ENCODE measurements around the gene TUBG1. TPM values are rescaled to one million over a fixed set of nuclear protein-coding genes. Genes with fewer than 3 reads are reported as not detected.

Gene TUBG1
- total and polyA plus RNA-seq, 9 of the 15 experiments (the other 6 are each of a cell fraction or from before 2014, with no cell fraction given), result 33.1 to 147 (median 66.0) TPM

GRCh38 chr17:42577532-42578281 is 31.8 kb upstream of the TUBG1 start, which contains the start of gene PSMC3IP (continued):
- TF ChIP-seq AFF1 (IDR thresholded peaks at IDR 0.05; ENCODE audit: low read depth in 1 of 2, partially characterized antibody in 2 of 2) (no peak), HDAC2 (IDR thresholded peaks at IDR 0.05) (peak; percentile 75; the same call in 1 of the 2 replicates), ZNF76 (CRISPR knock-in tag; IDR thresholded peaks at IDR 0.05; ENCODE audit: borderline replicate concordance) (no peak), PHF20 (IDR thresholded peaks at IDR 0.05; ENCODE audit: partially characterized antibody) (peak; percentile 69), ATF1 (CRISPR knock-in tag; IDR thresholded peaks at IDR 0.05) (no peak), ATF1 (tag; IDR thresholded peaks at IDR 0.05) (peak; percentile 65), HDAC8 (tag; IDR thresholded peaks at IDR 0.05) (0 out of 2 replicates have a peak, but pooled peaks have one; percentile 15), ATF3 (IDR thresholded peaks at IDR 0.05) (no peak), ATF3 (CRISPR knock-in tag; conservative IDR thresholded peaks at IDR 0.05) (no peak), ZNF830 (CRISPR knock-in tag; IDR thresholded peaks at IDR 0.05) (0 out of 2 replicates have a peak, but pooled peaks have one; percentile 33), PYGO2 (tag; IDR thresholded peaks at IDR 0.05) (no peak), ZBTB2 (IDR thresholded peaks at IDR 0.05) (peak; percentile 21; the same call in 1 of the 2 replicates), BHLHE40 (IDR thresholded peaks at IDR 0.05; ENCODE audit: low read length) (peak; percentile 21; the same call in 1 of the 2 replicates), PBX2 (CRISPR knock-in tag; IDR thresholded peaks at IDR 0.05; ENCODE audit: low read depth) (no peak), PBX2 (tag; conservative IDR thresholded peaks at IDR 0.05; ENCODE audit: low read depth) (0 out of 2 replicates have a peak, but pooled peaks have one; percentile 6), LARP7 (IDR thresholded peaks at IDR 0.05) (0 out of 2 replicates have a peak, but pooled peaks have one; percentile 9), RBM25 (IDR thresholded peaks at IDR 0.05; ENCODE audit: low read depth, low read length, severe bottlenecking) (peak; percentile 83), SP1 (CRISPR knock-in tag; IDR thresholded peaks at IDR 0.05) (no peak; the same call in 1 of the 2 replicates), MEF2D (tag; conservative IDR thresholded peaks at IDR 0.05; ENCODE audit: low read depth) (0 out of 2 replicates have a peak, but pooled peaks have one; percentile 24), GABPB1 (CRISPR knock-in tag; IDR thresholded peaks at IDR 0.05) (peak; percentile 94)
